GM23338 (cell line): ENCODE measurements around the gene PDSS2. TPM values are rescaled to one million over a fixed set of nuclear protein-coding genes. Genes with fewer than 3 reads are reported as not detected.

Experiments used
- ATAC-seq: fragments of 200-7000 bp; cut with Tn5 transposase; 3 replicates; pipeline ENCODE4 v1.9.1; 2020
- DNase-seq: peaks from one replicate; pipeline ENCODE4 v3.0.0-alpha.2; 2015; ENCODE audit warnings: low spot score
- H2AFZ ChIP-seq: fragments of 200-600 bp; sonication (generic); 2 replicates; pipeline ENCODE4 v1.8.0; 2016; ENCODE audit warnings: antibody characterized with exemption, mild to moderate bottlenecking, moderate library complexity
- H3F3A ChIP-seq: fragments of 200-600 bp; sonication (generic); replicated peaks from 2 replicates; pipeline ENCODE4 v1.8.0; 2017; ENCODE audit warnings: antibody characterized with exemption, mixed run types, low read depth
- H3K27ac ChIP-seq: fragments of 200-600 bp; sonication (generic); 2 replicates; pipeline ENCODE4 v1.6.1; 2016; ENCODE audit warnings: low read depth
- H3K27me3 ChIP-seq: fragments of 200-600 bp; sonication (generic); 2 replicates; pipeline ENCODE4 v1.8.0; 2016; ENCODE audit warnings: mild to moderate bottlenecking, mixed run types, moderate library complexity; ENCODE audit not compliant: insufficient read depth
- H3K36me3 ChIP-seq: fragments of 200-600 bp; sonication (generic); 2 replicates; pipeline ENCODE4 v1.8.0; 2016; ENCODE audit warnings: mild to moderate bottlenecking; ENCODE audit not compliant: insufficient read depth
- H3K4me1 ChIP-seq: fragments of 200-600 bp; sonication (generic); 2 replicates; pipeline ENCODE4 v1.8.0; 2016; ENCODE audit warnings: mild to moderate bottlenecking, moderate library complexity; ENCODE audit not compliant: insufficient read depth
- H3K4me2 ChIP-seq: fragments of 200-600 bp; sonication (generic); 2 replicates; pipeline ENCODE4 v1.7.1; 2017; ENCODE audit warnings: mixed run types
- H3K4me3 ChIP-seq: fragments of 200-600 bp; sonication (generic); 2 replicates; pipeline ENCODE4 v1.6.1; 2016; ENCODE audit warnings: mixed run types
- H3K79me2 ChIP-seq: fragments of 200-600 bp; sonication (generic); replicated peaks from 2 replicates; pipeline ENCODE4 v1.8.0; 2017; ENCODE audit warnings: mild to moderate bottlenecking; ENCODE audit not compliant: insufficient read depth
- H3K9me2 ChIP-seq: fragments of 200-600 bp; sonication (generic); 2 replicates; pipeline ENCODE4 v1.8.0; 2017; ENCODE audit not compliant: insufficient read depth
- H4K20me1 ChIP-seq: fragments of 200-600 bp; sonication (generic); replicated peaks from 2 replicates; pipeline ENCODE4 v1.8.0; 2017; ENCODE audit warnings: mild to moderate bottlenecking; ENCODE audit not compliant: insufficient read depth
- H3K27ac Mint-ChIP-seq: 2 replicates; pipeline ENCODE4 v1.8.0; 2020; ENCODE audit warnings: inconsistent platforms, mild to moderate bottlenecking, moderate library complexity, mixed read lengths
- H3K27me3 Mint-ChIP-seq: 3 replicates; pipeline ENCODE4 v1.8.0; 2022; ENCODE audit warnings: low read depth, mild to moderate bottlenecking, moderate library complexity, mixed read lengths, inconsistent platforms; ENCODE audit not compliant: insufficient read depth, poor library complexity
- H3K36me3 Mint-ChIP-seq: 3 replicates; pipeline ENCODE4 v1.8.0; 2021; ENCODE audit warnings: low read depth, mild to moderate bottlenecking, inconsistent platforms, moderate library complexity, mixed read lengths
- H3K4me1 Mint-ChIP-seq: 3 replicates; pipeline ENCODE4 v1.8.0; 2020; ENCODE audit warnings: mild to moderate bottlenecking, inconsistent platforms, mixed read lengths
- H3K4me3 Mint-ChIP-seq: 3 replicates; pipeline ENCODE4 v1.8.0; 2021; ENCODE audit warnings: moderate library complexity, mild to moderate bottlenecking, inconsistent platforms, mixed read lengths
- H3K9me3 Mint-ChIP-seq: 3 replicates; pipeline ENCODE4 v1.8.0; 2020; ENCODE audit warnings: moderate library complexity, mild to moderate bottlenecking, inconsistent platforms, mixed read lengths
- CREB1 ChIP-seq: fragments of 250-450 bp; sonication (Bioruptor Pico); IDR thresholded peaks from 2 replicates; pipeline ENCODE4 v1.5.0; 2020; ENCODE audit warnings: low read depth, mild to moderate bottlenecking, moderate library complexity
- EZH2 ChIP-seq: fragments of 200-600 bp; sonication (generic); IDR thresholded peaks from one replicate; pipeline ENCODE4 v1.8.0; 2017; ENCODE audit warnings: antibody characterized with exemption, mild to moderate bottlenecking, low read depth; ENCODE audit not compliant: unreplicated experiment
- EZH2phosphoT487 ChIP-seq: fragments of 200-600 bp; sonication (generic); IDR thresholded peaks from one replicate; pipeline ENCODE4 v1.8.1; 2018; ENCODE audit warnings: antibody characterized with exemption; ENCODE audit not compliant: unreplicated experiment
- JUNB ChIP-seq: IDR thresholded peaks from one replicate; pipeline ENCODE4 v1.6.1; 2016; ENCODE audit warnings: antibody characterized with exemption; ENCODE audit not compliant: unreplicated experiment
- NANOG ChIP-seq: IDR thresholded peaks from 2 replicates; pipeline ENCODE4 v1.6.1; 2016; ENCODE audit warnings: antibody characterized with exemption, borderline replicate concordance
- POLR2AphosphoS5 ChIP-seq: IDR thresholded peaks from 2 replicates; pipeline ENCODE4 v1.6.1; 2016; ENCODE audit warnings: antibody characterized with exemption, low read depth
- REST ChIP-seq: IDR thresholded peaks from one replicate; pipeline ENCODE4 v1.6.1; 2018; ENCODE audit warnings: antibody characterized with exemption; ENCODE audit not compliant: unreplicated experiment
- STAT1 ChIP-seq: IDR thresholded peaks from one replicate; pipeline ENCODE4 v1.6.1; 2016; ENCODE audit warnings: antibody characterized with exemption; ENCODE audit not compliant: unreplicated experiment
- ZNF114 ChIP-seq: fragments of 250-450 bp; sonication (Bioruptor Pico); IDR thresholded peaks from 2 replicates; pipeline ENCODE4 v1.5.0; 2020; ENCODE audit warnings: mild to moderate bottlenecking, moderate library complexity
- ZNF331 ChIP-seq: fragments of 250-450 bp; sonication (Bioruptor Pico); IDR thresholded peaks from 2 replicates; pipeline ENCODE4 v1.5.0; 2020; ENCODE audit warnings: low read depth, mild to moderate bottlenecking, moderate library complexity
- polyA plus RNA-seq: library from polyadenylated mRNA; unstranded; fragments of >200 nt; fragmentation: Nextera tagmentation; extraction: Ambion mirVana; gene quantifications from 2 replicates; pipeline ENCODE4 v1.2.1, GENCODE V29; 2016
- total RNA-seq: library from RNA; depleted of rRNA; stranded (reverse); fragments of >200 nt; shearing (Covaris generic); gene quantifications from 2 replicates; pipeline ENCODE4 v1.2.3, GENCODE V29; 2014
- TF ChIP-seq, protein P1 (sequence below): fragments of 250-450 bp; sonication (Bioruptor Pico); IDR thresholded peaks from 2 replicates; pipeline ENCODE4 v1.5.0; 2020; ENCODE audit warnings: mild to moderate bottlenecking, moderate library complexity
- TF ChIP-seq, protein P2 (sequence below): IDR thresholded peaks from 2 replicates; pipeline ENCODE4 v1.6.1; 2016; ENCODE audit warnings: antibody characterized with exemption
- TF ChIP-seq, protein P3 (sequence below), 2 experiments: fragments of 200-600 bp in 1 of 2; sonication (generic) in 1 of 2; conservative IDR thresholded peaks; 2 replicates each; pipeline versions ENCODE4 v1.5.1 to v1.6.1; 2016 to 2017; ENCODE audit warnings: antibody characterized with exemption in 2 of 2, low read depth in 2 of 2, mild to moderate bottlenecking in 2 of 2, moderate library complexity in 1 of 2

PDSS2 gene
- total and polyA plus RNA-seq, 2 experiments from 2014 or later, result 7.3 to 16.7 TPM

DNA sequence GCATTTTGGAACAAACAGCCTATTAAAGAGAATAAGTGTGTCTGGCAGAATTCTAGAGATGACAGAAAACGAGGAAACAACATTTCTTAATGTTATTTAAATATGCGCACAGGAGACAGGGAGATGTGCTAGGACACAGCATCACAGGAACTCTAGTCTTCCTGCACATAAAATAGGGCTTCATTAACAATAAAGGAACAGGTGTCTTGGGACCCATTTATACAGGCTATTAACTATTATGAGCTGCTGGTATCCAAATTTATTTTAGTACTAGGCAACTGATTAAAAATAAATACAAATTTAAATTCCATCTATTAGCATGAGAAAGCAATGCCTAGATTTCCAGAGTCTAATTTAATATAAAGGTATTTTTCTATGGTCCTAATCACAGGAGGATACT, 102.3 kb downstream of the PDSS2 start:
- Histone ChIP-seq H3K9me2 (no peaks in the 10 kb centered on the region), H3K4me1 (no peaks in the 10 kb centered on the region), H3F3A (no peaks in the 10 kb centered on the region), H3K4me3 (no peak overlapping the region), H3K27me3 (no peaks in the 10 kb centered on the region), H2AFZ (no peak overlapping the region), H3K79me2 (no peaks in the 10 kb centered on the region), H4K20me1 (no peaks in the 10 kb centered on the region), H3K27ac (no peak overlapping the region), H3K4me2 (no peak overlapping the region), H3K36me3 (no peaks in the 10 kb centered on the region)
- Mint-ChIP-seq H3K4me3 (no peak overlapping the region), H3K36me3 (no peaks in the 10 kb centered on the region), H3K27me3 (no peaks in the 10 kb centered on the region), H3K4me1 (peaks cover 8% of the 10 kb centered on the region; the same call in 2 of the 3 replicates), H3K9me3 (no peaks in the 10 kb centered on the region), H3K27ac (no peak overlapping the region)
- TF ChIP-seq CREB1, result no peak
- TF ChIP-seq ZNF114, result no peak
- TF ChIP-seq REST, result no peak
- TF ChIP-seq, protein P1, sequence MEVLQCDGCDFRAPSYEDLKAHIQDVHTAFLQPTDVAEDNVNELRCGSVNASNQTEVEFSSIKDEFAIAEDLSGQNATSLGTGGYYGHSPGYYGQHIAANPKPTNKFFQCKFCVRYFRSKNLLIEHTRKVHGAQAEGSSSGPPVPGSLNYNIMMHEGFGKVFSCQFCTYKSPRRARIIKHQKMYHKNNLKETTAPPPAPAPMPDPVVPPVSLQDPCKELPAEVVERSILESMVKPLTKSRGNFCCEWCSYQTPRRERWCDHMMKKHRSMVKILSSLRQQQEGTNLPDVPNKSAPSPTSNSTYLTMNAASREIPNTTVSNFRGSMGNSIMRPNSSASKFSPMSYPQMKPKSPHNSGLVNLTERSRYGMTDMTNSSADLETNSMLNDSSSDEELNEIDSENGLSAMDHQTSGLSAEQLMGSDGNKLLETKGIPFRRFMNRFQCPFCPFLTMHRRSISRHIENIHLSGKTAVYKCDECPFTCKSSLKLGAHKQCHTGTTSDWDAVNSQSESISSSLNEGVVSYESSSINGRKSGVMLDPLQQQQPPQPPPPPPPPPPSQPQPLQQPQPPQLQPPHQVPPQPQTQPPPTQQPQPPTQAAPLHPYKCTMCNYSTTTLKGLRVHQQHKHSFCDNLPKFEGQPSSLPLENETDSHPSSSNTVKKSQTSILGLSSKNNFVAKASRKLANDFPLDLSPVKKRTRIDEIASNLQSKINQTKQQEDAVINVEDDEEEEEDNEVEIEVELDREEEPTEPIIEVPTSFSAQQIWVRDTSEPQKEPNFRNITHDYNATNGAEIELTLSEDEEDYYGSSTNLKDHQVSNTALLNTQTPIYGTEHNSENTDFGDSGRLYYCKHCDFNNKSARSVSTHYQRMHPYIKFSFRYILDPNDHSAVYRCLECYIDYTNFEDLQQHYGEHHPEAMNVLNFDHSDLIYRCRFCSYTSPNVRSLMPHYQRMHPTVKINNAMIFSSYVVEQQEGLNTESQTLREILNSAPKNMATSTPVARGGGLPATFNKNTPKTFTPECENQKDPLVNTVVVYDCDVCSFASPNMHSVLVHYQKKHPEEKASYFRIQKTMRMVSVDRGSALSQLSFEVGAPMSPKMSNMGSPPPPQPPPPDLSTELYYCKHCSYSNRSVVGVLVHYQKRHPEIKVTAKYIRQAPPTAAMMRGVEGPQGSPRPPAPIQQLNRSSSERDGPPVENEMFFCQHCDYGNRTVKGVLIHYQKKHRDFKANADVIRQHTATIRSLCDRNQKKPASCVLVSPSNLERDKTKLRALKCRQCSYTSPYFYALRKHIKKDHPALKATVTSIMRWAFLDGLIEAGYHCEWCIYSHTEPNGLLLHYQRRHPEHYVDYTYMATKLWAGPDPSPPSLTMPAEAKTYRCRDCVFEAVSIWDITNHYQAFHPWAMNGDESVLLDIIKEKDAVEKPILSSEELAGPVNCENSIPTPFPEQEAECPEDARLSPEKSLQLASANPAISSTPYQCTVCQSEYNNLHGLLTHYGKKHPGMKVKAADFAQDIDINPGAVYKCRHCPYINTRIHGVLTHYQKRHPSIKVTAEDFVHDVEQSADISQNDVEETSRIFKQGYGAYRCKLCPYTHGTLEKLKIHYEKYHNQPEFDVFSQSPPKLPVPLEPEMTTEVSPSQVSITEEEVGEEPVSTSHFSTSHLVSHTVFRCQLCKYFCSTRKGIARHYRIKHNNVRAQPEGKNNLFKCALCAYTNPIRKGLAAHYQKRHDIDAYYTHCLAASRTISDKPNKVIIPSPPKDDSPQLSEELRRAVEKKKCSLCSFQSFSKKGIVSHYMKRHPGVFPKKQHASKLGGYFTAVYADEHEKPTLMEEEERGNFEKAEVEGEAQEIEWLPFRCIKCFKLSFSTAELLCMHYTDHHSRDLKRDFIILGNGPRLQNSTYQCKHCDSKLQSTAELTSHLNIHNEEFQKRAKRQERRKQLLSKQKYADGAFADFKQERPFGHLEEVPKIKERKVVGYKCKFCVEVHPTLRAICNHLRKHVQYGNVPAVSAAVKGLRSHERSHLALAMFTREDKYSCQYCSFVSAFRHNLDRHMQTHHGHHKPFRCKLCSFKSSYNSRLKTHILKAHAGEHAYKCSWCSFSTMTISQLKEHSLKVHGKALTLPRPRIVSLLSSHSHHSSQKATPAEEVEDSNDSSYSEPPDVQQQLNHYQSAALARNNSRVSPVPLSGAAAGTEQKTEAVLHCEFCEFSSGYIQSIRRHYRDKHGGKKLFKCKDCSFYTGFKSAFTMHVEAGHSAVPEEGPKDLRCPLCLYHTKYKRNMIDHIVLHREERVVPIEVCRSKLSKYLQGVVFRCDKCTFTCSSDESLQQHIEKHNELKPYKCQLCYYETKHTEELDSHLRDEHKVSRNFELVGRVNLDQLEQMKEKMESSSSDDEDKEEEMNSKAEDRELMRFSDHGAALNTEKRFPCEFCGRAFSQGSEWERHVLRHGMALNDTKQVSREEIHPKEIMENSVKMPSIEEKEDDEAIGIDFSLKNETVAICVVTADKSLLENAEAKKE (CRISPR knock-in tag), result no peak
- TF ChIP-seq, protein P2, sequence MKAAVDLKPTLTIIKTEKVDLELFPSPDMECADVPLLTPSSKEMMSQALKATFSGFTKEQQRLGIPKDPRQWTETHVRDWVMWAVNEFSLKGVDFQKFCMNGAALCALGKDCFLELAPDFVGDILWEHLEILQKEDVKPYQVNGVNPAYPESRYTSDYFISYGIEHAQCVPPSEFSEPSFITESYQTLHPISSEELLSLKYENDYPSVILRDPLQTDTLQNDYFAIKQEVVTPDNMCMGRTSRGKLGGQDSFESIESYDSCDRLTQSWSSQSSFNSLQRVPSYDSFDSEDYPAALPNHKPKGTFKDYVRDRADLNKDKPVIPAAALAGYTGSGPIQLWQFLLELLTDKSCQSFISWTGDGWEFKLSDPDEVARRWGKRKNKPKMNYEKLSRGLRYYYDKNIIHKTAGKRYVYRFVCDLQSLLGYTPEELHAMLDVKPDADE, result no peak
- TF ChIP-seq NANOG, result no peak
- no peak for TF ChIP-seq JUNB
- no peak for TF ChIP-seq STAT1
- TF ChIP-seq, protein P3, sequence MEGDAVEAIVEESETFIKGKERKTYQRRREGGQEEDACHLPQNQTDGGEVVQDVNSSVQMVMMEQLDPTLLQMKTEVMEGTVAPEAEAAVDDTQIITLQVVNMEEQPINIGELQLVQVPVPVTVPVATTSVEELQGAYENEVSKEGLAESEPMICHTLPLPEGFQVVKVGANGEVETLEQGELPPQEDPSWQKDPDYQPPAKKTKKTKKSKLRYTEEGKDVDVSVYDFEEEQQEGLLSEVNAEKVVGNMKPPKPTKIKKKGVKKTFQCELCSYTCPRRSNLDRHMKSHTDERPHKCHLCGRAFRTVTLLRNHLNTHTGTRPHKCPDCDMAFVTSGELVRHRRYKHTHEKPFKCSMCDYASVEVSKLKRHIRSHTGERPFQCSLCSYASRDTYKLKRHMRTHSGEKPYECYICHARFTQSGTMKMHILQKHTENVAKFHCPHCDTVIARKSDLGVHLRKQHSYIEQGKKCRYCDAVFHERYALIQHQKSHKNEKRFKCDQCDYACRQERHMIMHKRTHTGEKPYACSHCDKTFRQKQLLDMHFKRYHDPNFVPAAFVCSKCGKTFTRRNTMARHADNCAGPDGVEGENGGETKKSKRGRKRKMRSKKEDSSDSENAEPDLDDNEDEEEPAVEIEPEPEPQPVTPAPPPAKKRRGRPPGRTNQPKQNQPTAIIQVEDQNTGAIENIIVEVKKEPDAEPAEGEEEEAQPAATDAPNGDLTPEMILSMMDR (conservative IDR thresholded peaks at IDR 0.05; ENCODE audit: low read depth in 2 of 2), result no peak
- no peak for TF ChIP-seq EZH2
- TF ChIP-seq ZNF331, result no peak
- TF ChIP-seq EZH2phosphoT487, result no peak
- no peak for TF ChIP-seq POLR2AphosphoS5
- DNase-seq (no peak), ATAC-seq (no peak)
